T-helper 17 cell (primary cell): Measurements from ENCODE around the gene KIR3DL1. TPM values are rescaled to one million over a fixed set of nuclear protein-coding genes. Genes with fewer than 3 reads are reported as not detected.
"Not testable (repeated sequence)": the region's sequence is repeated elsewhere in the genome, so short reads cannot be mapped to it uniquely, and the experiment has no call there.

Experiments used
- ATAC-seq: fragments of 150-1000 bp; cut with Tn5 transposase; 2 replicates; pipeline ENCODE4 v1.10.0; 2021; ENCODE audit warnings: mild to moderate bottlenecking, moderate library complexity
- DNase-seq, 3 donors: peaks; one replicate each; pipeline versions ENCODE4 v3.0.0 to v3.0.0-alpha.2; 2020 to 2021
- H3K9me3 ChIP-seq: one replicate; pipeline ENCODE4 v1.7.0; 2013; ENCODE audit warnings: low read length, mild to moderate bottlenecking; ENCODE audit not compliant: control insufficient read depth, poor library complexity, severe bottlenecking
- H3K27ac Mint-ChIP-seq: one replicate; pipeline ENCODE4 v1.8.0; 2022; ENCODE audit warnings: mild to moderate bottlenecking, moderate library complexity, mixed read lengths
- H3K27me3 Mint-ChIP-seq: one replicate; pipeline ENCODE4 v1.8.0; 2022; ENCODE audit warnings: mixed read lengths
- H3K36me3 Mint-ChIP-seq: one replicate; pipeline ENCODE4 v1.8.0; 2022; ENCODE audit warnings: low read depth, mixed read lengths
- H3K4me1 Mint-ChIP-seq: one replicate; pipeline ENCODE4 v1.8.0; 2022; ENCODE audit warnings: mild to moderate bottlenecking, mixed read lengths
- H3K4me3 Mint-ChIP-seq: one replicate; pipeline ENCODE4 v1.8.0; 2022; ENCODE audit warnings: mild to moderate bottlenecking, moderate library complexity, mixed read lengths
- total RNA-seq, 4 donors: library from RNA in 2 of 4; stranded (reverse) in 2 of 4; gene quantifications; one replicate each; pipeline ENCODE4 v1.2.3 and lab custom pipeline; 2022 to 2026

Gene KIR3DL1
- total RNA-seq: not detected
- total RNA-seq (lab: John Stamatoyannopoulos, UW): 0 to 0.12 reads per million in 2 donors

- H3K27ac Mint-ChIP-seq, DNase-seq, H3K4me1 Mint-ChIP-seq, H3K4me3 Mint-ChIP-seq, ATAC-seq, H3K36me3 Mint-ChIP-seq, H3K9me3 ChIP-seq: not testable (repeated sequence)
- H3K27me3 Mint-ChIP-seq: peaks cover 20% of the 10 kb centered on the region
Observed at GRCh38 chr19:54816251-54816650, at the start of gene KIR3DL1. Gene KIR3DL1 (plus strand): TSS chr19:54816468.

- not testable (repeated sequence) for H3K9me3 ChIP-seq, ATAC-seq, H3K36me3 Mint-ChIP-seq, H3K4me1 Mint-ChIP-seq, H3K4me3 Mint-ChIP-seq, H3K27me3 Mint-ChIP-seq, DNase-seq, H3K27ac Mint-ChIP-seq
Observed at GRCh38 chr19:54769646-54770045, 46.6 kb upstream of the KIR3DL1 start, which contains the start of gene KIR2DL1. Gene KIR2DL1 (plus strand): TSS chr19:54769793. CDS start chr19:54769851, 58 bp downstream.

GRCh38 chr19:54770511-54770910 is 45.8 kb upstream of the KIR3DL1 start:
- not testable (repeated sequence) for DNase-seq, H3K27me3 Mint-ChIP-seq, H3K9me3 ChIP-seq, H3K4me3 Mint-ChIP-seq, H3K36me3 Mint-ChIP-seq, ATAC-seq, H3K4me1 Mint-ChIP-seq, H3K27ac Mint-ChIP-seq

GRCh38 chr19:54771018-54771960 is 45.0 kb upstream of the KIR3DL1 start:
- H3K36me3 Mint-ChIP-seq, H3K27me3 Mint-ChIP-seq, H3K4me3 Mint-ChIP-seq, H3K9me3 ChIP-seq, DNase-seq, H3K4me1 Mint-ChIP-seq, ATAC-seq, H3K27ac Mint-ChIP-seq: not testable (repeated sequence)

GRCh38 chr19:54772666-54773065 is 43.6 kb upstream of the KIR3DL1 start:
- H3K27ac Mint-ChIP-seq, H3K36me3 Mint-ChIP-seq, ATAC-seq, DNase-seq, H3K9me3 ChIP-seq, H3K4me3 Mint-ChIP-seq, H3K4me1 Mint-ChIP-seq, H3K27me3 Mint-ChIP-seq: not testable (repeated sequence)

GRCh38 chr19:54775095-54775815 is 41.0 kb upstream of the KIR3DL1 start:
- not testable (repeated sequence) for ATAC-seq, DNase-seq, H3K4me1 Mint-ChIP-seq, H3K27ac Mint-ChIP-seq, H3K4me3 Mint-ChIP-seq, H3K27me3 Mint-ChIP-seq, H3K36me3 Mint-ChIP-seq, H3K9me3 ChIP-seq

- H3K9me3 ChIP-seq, H3K27ac Mint-ChIP-seq, H3K4me1 Mint-ChIP-seq, H3K4me3 Mint-ChIP-seq, H3K36me3 Mint-ChIP-seq, H3K27me3 Mint-ChIP-seq, ATAC-seq, DNase-seq: not testable (repeated sequence)
Observed at GRCh38 chr19:54775830-54776229, 40.4 kb upstream of the KIR3DL1 start.

- not testable (repeated sequence) for ATAC-seq, DNase-seq, H3K27ac Mint-ChIP-seq, H3K36me3 Mint-ChIP-seq, H3K9me3 ChIP-seq, H3K27me3 Mint-ChIP-seq, H3K4me3 Mint-ChIP-seq, H3K4me1 Mint-ChIP-seq
Observed at GRCh38 chr19:54777851-54778250, 38.4 kb upstream of the KIR3DL1 start.

GRCh38 chr19:54778896-54779295 is 37.4 kb upstream of the KIR3DL1 start:
- not testable (repeated sequence) for H3K9me3 ChIP-seq, DNase-seq, ATAC-seq, H3K36me3 Mint-ChIP-seq, H3K4me3 Mint-ChIP-seq, H3K27ac Mint-ChIP-seq, H3K4me1 Mint-ChIP-seq, H3K27me3 Mint-ChIP-seq

GRCh38 chr19:54782916-54783315 is 33.4 kb upstream of the KIR3DL1 start:
- not testable (repeated sequence) for H3K36me3 Mint-ChIP-seq, H3K4me3 Mint-ChIP-seq, H3K9me3 ChIP-seq, ATAC-seq, DNase-seq, H3K4me1 Mint-ChIP-seq, H3K27ac Mint-ChIP-seq
- peaks cover 21% of the 10 kb centered on the region for H3K27me3 Mint-ChIP-seq

GRCh38 chr19:54786091-54786723 is 30.1 kb upstream of the KIR3DL1 start:
- H3K9me3 ChIP-seq, H3K27ac Mint-ChIP-seq, H3K4me3 Mint-ChIP-seq, ATAC-seq, H3K4me1 Mint-ChIP-seq, H3K36me3 Mint-ChIP-seq, DNase-seq: not testable (repeated sequence)
- peaks cover 21% of the 10 kb centered on the region for H3K27me3 Mint-ChIP-seq

GRCh38 chr19:54788154-54788553 is 28.1 kb upstream of the KIR3DL1 start:
- not testable (repeated sequence) for ATAC-seq, DNase-seq
- H3K27me3 Mint-ChIP-seq: peaks cover 21% of the 10 kb centered on the region

GRCh38 chr19:54790711-54791110 is 25.6 kb upstream of the KIR3DL1 start:
- Mint-ChIP-seq H3K4me3 (no peak overlapping the region), H3K36me3 (peaks cover 3% of the 10 kb centered on the region), H3K27ac (no peak overlapping the region), H3K4me1 (peaks cover 18% of the 10 kb centered on the region), H3K27me3 (peaks cover 7% of the 10 kb centered on the region)
- no peaks in the 10 kb centered on the region for H3K9me3 ChIP-seq
- DNase-seq (no peak), ATAC-seq (no peak)

More at GRCh38 chr19:54788154-54788553, 28.1 kb upstream of the KIR3DL1 start:
- H3K36me3 Mint-ChIP-seq, H3K27ac Mint-ChIP-seq, H3K4me3 Mint-ChIP-seq, H3K9me3 ChIP-seq: not testable (repeated sequence)
- H3K4me1 Mint-ChIP-seq: peaks cover 11% of the 10 kb centered on the region
